ENCODE results near the gene SOX18.

DNA sequence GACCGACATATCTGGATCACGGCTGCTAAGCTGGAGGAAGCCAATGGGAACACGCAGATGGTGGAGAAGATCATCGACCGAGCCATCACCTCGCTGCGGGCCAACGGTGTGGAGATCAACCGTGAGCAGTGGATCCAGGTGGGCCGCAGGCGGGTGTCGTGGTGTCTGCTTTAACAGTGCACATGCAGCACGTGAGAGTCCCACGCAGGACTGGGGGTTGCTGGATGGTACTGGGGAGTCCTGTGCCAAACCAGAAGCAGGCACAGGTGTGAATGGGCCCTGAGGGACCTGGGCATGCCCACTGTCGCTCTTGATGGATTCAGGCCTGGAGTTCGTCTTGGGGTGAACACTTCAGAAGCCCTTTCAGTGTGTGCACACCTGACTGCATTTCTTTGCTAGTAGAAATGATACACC is 38.1 kb downstream of the SOX18 start:
- no peak for TF ChIP-seq EZH2 (IDR thresholded peaks at IDR 0.05)
- no peak for TF ChIP-seq POLR2AphosphoS5 (IDR thresholded peaks at IDR 0.05; ENCODE audit: borderline replicate concordance, low read depth, low read length)
